Fibroblast of villous mesenchyme (primary cell): Measurements from ENCODE around the gene PIP5KL1. TPM values are rescaled to one million over a fixed set of nuclear protein-coding genes. Genes with fewer than 3 reads are reported as not detected.

Experiments used
- DNase-seq: peaks from one replicate; pipeline ENCODE4 v3.0.0-alpha.2; 2010; ENCODE audit warnings: low read depth
- H3K4me3 ChIP-seq: 2 replicates; pipeline ENCODE4 v1.5.1; 2011; ENCODE audit warnings: low read depth, mild to moderate bottlenecking, low read length
- total RNA-seq: library from RNA; depleted of rRNA; stranded (reverse); fragments of >200 nt; gene quantifications from 2 replicates; pipeline ENCODE4 v1.2.3, GENCODE V29; 2012
- TF ChIP-seq, protein P1 (sequence below): IDR thresholded peaks from 2 replicates; pipeline ENCODE4 v1.5.1; 2012; ENCODE audit warnings: low read depth, mild to moderate bottlenecking, low read length; ENCODE audit not compliant: insufficient read depth

PIP5KL1 gene
- total RNA-seq, 1 donor: 2.6 TPM

- peak within 1 kb of the TSS; percentile 82 for H3K4me3 ChIP-seq
- peak; percentile 80 for DNase-seq
- TF ChIP-seq, protein P1, sequence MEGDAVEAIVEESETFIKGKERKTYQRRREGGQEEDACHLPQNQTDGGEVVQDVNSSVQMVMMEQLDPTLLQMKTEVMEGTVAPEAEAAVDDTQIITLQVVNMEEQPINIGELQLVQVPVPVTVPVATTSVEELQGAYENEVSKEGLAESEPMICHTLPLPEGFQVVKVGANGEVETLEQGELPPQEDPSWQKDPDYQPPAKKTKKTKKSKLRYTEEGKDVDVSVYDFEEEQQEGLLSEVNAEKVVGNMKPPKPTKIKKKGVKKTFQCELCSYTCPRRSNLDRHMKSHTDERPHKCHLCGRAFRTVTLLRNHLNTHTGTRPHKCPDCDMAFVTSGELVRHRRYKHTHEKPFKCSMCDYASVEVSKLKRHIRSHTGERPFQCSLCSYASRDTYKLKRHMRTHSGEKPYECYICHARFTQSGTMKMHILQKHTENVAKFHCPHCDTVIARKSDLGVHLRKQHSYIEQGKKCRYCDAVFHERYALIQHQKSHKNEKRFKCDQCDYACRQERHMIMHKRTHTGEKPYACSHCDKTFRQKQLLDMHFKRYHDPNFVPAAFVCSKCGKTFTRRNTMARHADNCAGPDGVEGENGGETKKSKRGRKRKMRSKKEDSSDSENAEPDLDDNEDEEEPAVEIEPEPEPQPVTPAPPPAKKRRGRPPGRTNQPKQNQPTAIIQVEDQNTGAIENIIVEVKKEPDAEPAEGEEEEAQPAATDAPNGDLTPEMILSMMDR: no peak
These were observed 7.1 kb upstream of the PIP5KL1 start, which contains the start of gene DPM2 for GRCh38 chr9:127937388-127938297. Gene DPM2 (minus strand): TSS chr9:127937854. CDS start chr9:127937820, 34 bp downstream.

DNA sequence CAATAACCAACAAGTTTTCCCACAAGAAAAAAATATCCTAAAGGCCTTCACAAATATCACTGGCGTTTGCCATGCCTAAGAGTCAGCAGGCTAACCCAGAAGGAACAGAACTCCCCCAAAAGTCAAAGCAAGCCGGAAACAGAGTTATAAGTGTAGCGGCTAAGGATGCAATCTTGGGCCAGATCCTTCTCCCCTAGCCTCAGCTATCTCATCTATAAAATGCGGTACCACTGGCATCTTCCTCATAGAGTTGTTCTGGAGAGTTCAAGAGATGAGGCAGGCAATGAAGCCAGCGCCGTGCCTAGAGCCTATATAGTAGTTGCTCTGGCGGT lies 6.4 kb upstream of the PIP5KL1 start:
- H3K4me3 ChIP-seq: peak overlapping the region; percentile 82
- TF ChIP-seq, protein P1: no peak
- no peak for DNase-seq

DNA sequence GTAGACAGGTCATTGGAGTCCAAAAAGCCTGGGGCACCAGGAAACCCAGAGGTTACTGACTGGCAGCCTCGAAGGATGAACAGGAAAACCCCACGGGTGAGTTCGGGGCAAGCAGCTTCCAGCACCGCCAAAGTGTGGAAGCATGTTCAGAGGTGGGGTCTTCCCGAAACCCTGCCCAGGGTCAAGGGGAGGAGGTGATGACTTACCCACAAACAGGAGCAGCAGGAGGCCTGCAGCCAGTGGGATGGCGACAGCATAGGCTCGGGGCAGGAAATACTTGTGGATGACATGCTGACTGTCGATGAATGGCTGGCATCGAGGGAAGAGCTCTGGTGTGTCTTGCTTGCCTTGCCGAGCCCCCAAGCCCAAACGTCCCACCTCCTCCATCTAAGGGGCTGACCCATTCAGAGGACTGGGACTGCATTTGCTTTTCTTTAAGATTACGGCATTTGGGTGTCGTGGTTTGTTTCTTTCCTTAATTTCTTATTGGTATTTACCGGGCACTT lies 5.8 kb upstream of the PIP5KL1 start:
- H3K4me3 ChIP-seq: peak overlapping the region; percentile 82
- no peak for DNase-seq
- TF ChIP-seq, protein P1: no peak

DNA sequence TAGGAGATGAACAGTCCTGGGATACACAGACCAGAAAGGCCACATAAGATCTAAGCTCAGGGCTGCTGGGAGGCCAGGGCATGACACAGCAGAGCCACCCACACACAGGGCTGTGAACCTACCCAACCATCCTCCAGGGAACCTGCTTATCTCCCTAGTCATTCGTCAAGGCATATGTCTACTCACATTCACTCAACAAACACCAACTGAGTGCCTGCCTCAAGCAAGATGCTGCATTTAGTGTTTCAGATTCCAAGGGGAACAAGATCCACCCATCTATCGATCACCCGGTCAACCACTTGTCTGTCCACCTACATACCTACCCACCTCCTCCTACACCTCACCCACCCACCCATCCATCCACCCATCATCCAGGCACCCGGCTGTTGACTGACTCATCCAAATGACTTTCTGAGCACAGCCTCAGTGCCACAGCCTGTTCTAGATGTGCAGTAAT lies 5.2 kb upstream of the PIP5KL1 start:
- TF ChIP-seq, protein P1: no peak
- peak overlapping the region; percentile 82 for H3K4me3 ChIP-seq
- DNase-seq: no peak

DNA sequence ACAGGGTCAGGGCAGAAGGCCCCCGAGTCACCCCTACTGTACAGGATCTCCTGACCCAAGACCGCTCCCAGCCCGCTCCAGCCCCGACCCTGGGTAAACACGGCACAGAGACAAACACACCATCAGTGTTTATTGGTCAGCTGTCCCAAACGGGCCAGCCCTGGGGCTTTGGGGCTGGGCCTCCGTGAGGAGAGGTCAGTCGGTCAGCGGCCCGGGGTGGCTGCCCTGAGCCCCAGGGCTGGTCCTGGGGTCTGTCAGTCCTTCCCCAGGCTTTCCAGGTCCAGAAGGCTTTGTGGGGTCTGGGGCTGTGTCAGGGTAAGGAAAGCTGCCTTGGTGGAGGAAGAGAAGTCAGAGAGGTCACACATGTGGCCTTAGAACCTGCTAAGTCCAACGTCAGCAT lies 4.4 kb upstream of the PIP5KL1 start:
- H3K4me3 ChIP-seq: no peak overlapping the region
- TF ChIP-seq, protein P1: no peak
- DNase-seq: no peak

DNA sequence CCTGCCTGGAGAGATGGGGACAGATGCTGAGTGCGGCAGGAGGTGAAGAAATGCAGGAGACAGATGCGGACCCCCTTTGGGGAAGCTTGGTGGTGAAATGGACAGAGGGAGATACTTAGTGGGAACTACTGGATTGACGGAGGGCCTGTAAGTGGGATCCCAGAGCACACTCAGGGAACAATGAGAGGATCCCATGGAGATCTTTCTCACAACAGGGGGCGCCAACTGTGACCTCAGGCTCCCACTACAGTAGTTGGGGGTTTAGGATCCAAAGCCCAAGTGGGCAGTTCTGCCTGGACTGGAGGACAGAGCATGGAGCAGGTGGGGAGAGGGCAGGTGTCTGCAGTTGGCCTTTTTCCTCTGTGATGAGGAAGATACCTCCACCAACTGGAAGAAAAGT lies 3.7 kb upstream of the PIP5KL1 start:
- DNase-seq: no peak
- H3K4me3 ChIP-seq: no peak overlapping the region
- TF ChIP-seq, protein P1: no peak
